CD14-positive monocyte (primary cell): ENCODE results near the gene FGGY. TPM values are rescaled to one million over a fixed set of nuclear protein-coding genes. Genes with fewer than 3 reads are reported as not detected.

Experiments
- DNase-seq, 3 donors: peaks; one replicate each; pipeline ENCODE4 v3.0.0-alpha.2; 2011 to 2022
- H2AFZ ChIP-seq: 2 replicates; pipeline ENCODE4 v1.6.0; 2012; ENCODE audit warnings: mild to moderate bottlenecking, low read depth, low read length, inconsistent platforms; ENCODE audit not compliant: insufficient read depth, poor library complexity, severe bottlenecking
- H3K27ac ChIP-seq, 2 donors: 1 replicate in 1 of 2; 2 replicates in 1 of 2; pipeline ENCODE4 v1.5.1; 2012 to 2013; ENCODE audit warnings: low read length in 2 of 2, control low read depth in 1 of 2, inconsistent platforms in 1 of 2, low read depth in 1 of 2, mild to moderate bottlenecking in 1 of 2
- H3K27me3 ChIP-seq, 2 donors: one replicate each; pipeline versions ENCODE4 v1.6.0 to v1.6.1; 2011 to 2013; ENCODE audit warnings: low read length in 2 of 2; ENCODE audit not compliant: control insufficient read depth in 2 of 2, insufficient read depth in 2 of 2
- H3K36me3 ChIP-seq, 2 donors: replicated peaks in 1 of 2; 1 replicate in 1 of 2; 2 replicates in 1 of 2; pipeline versions ENCODE4 v1.5.1 to v1.6.1; 2012 to 2013; ENCODE audit warnings: low read length in 2 of 2, control low read depth in 1 of 2, inconsistent platforms in 1 of 2, mild to moderate bottlenecking in 1 of 2; ENCODE audit not compliant: insufficient read depth in 2 of 2, control insufficient read depth in 1 of 2
- H3K4me1 ChIP-seq, 2 donors: 1 replicate in 1 of 2; 2 replicates in 1 of 2; pipeline versions ENCODE4 v1.5.1 to v1.6.1; 2012 to 2013; ENCODE audit warnings: low read length in 2 of 2, control low read depth in 1 of 2, inconsistent platforms in 1 of 2, mild to moderate bottlenecking in 1 of 2, moderate library complexity in 1 of 2; ENCODE audit not compliant: insufficient read depth in 2 of 2, control insufficient read depth in 1 of 2
- H3K4me2 ChIP-seq: replicated peaks from 2 replicates; pipeline ENCODE3; 2012; ENCODE audit warnings: low read length, moderate library complexity, mild to moderate bottlenecking; ENCODE audit not compliant: poor library complexity, severe bottlenecking; ENCODE audit errors: extremely low read depth
- H3K4me3 ChIP-seq, 3 experiments: fragments of 200-600 bp in 1 of 3; sonication (generic) in 1 of 3; replicated peaks in 1 of 3; 1 replicate in 2 of 3; 2 replicates in 1 of 3; pipeline ENCODE4 v1.5.1; 2011 to 2013; ENCODE audit warnings: low read length in 3 of 3, mild to moderate bottlenecking in 3 of 3, control low read depth in 2 of 3, low read depth in 2 of 3, inconsistent platforms in 1 of 3, moderate library complexity in 1 of 3
- H3K79me2 ChIP-seq: 2 replicates; pipeline ENCODE4 v1.6.0; 2012; ENCODE audit warnings: mild to moderate bottlenecking, control low read depth, inconsistent platforms, low read length, moderate library complexity; ENCODE audit not compliant: insufficient read depth
- H3K9ac ChIP-seq: 2 replicates; pipeline ENCODE4 v1.6.0; 2017; ENCODE audit warnings: low read length, mild to moderate bottlenecking; ENCODE audit not compliant: insufficient read depth, poor library complexity, severe bottlenecking
- H3K9me3 ChIP-seq, 2 donors: replicated peaks in 1 of 2; 1 replicate in 1 of 2; 2 replicates in 1 of 2; pipeline versions ENCODE4 v1.5.1 to v1.6.1; 2012 to 2013; ENCODE audit warnings: low read length in 2 of 2, control low read depth in 1 of 2; ENCODE audit not compliant: control insufficient read depth in 1 of 2, insufficient read depth in 1 of 2
- H4K20me1 ChIP-seq: 2 replicates; pipeline ENCODE4 v1.6.0; 2012; ENCODE audit warnings: mild to moderate bottlenecking, low read length, control low read depth, moderate library complexity; ENCODE audit not compliant: insufficient read depth
- H3K27ac Mint-ChIP-seq, 7 donors: one replicate each; pipeline ENCODE4 v1.8.0; 2020; ENCODE audit warnings: mild to moderate bottlenecking in 7 of 7, mixed read lengths in 7 of 7, moderate library complexity in 6 of 7, inconsistent platforms in 2 of 7
- H3K27me3 Mint-ChIP-seq, 3 donors: one replicate each; pipeline ENCODE4 v1.8.0; 2021 to 2022; ENCODE audit warnings: low read depth in 3 of 3, mild to moderate bottlenecking in 3 of 3, mixed read lengths in 3 of 3, moderate library complexity in 3 of 3, inconsistent platforms in 1 of 3
- H3K36me3 Mint-ChIP-seq, 2 donors: one replicate each; pipeline ENCODE4 v1.8.0; 2020; ENCODE audit warnings: mixed read lengths in 2 of 2, inconsistent platforms in 1 of 2, mild to moderate bottlenecking in 1 of 2
- H3K4me1 Mint-ChIP-seq: one replicate; pipeline ENCODE4 v1.8.0; 2020; ENCODE audit warnings: mild to moderate bottlenecking, mixed read lengths
- H3K4me3 Mint-ChIP-seq, 2 donors: one replicate each; pipeline ENCODE4 v1.8.0; 2020; ENCODE audit warnings: mild to moderate bottlenecking in 2 of 2, mixed read lengths in 2 of 2, moderate library complexity in 1 of 2
- H3K9me3 Mint-ChIP-seq, 7 donors: one replicate each; pipeline ENCODE4 v1.8.0; 2020 to 2022; ENCODE audit warnings: mixed read lengths in 7 of 7, mild to moderate bottlenecking in 6 of 7, moderate library complexity in 6 of 7, inconsistent platforms in 2 of 7
- WGBS: methylation state at CpG from one replicate; pipeline ENCODE4 v1.1.5; 2013; ENCODE audit warnings: missing lambda C conversion rate; ENCODE audit not compliant: insufficient coverage; 5-methylcytosine and 5-hydroxymethylcytosine counted together
- intact Hi-C, 2 donors: fragments of 100-400 bp; cut with micrococcal nuclease; formaldehyde crosslinking; loops; one replicate each; pipeline versions ENCODE4 v1.15.0 to v1.15.1; 2023
- polyA plus RNA-seq, 3 donors: library from polyadenylated mRNA; depleted of rRNA in 1 of 3; unstranded in 2 of 3; stranded (reverse) in 1 of 3; fragments of 300-500 nt in 2 of 3; fragments of >200 nt in 1 of 3; fragmentation: Illumina TruSeq in 2 of 3; gene quantifications; 1 replicate in 2 of 3; 2 replicates in 1 of 3; pipeline ENCODE4 v1.2.3, GENCODE V29; 2012 to 2021
- TF ChIP-seq, protein P1 (sequence below): fragments of 200-600 bp; IDR thresholded peaks from one replicate; pipeline ENCODE4 v1.8.0; 2022; ENCODE audit warnings: antibody characterized with exemption, mild to moderate bottlenecking

The FGGY gene
- polyA plus RNA-seq, 3 donors, result 2.3 to 4.3 (median 2.9) TPM

GRCh38 chr1:59383963-59384362, 87.1 kb downstream of the FGGY start:
- H3K36me3 ChIP-seq, result no peaks in the 10 kb centered on the region
- peaks cover 0 to 3% (median 0%) of the 10 kb centered on the region in 7 donors for H3K9me3 Mint-ChIP-seq
- intact Hi-C loops, result no loop called here
- H3K79me2 ChIP-seq, result no peaks in the 10 kb centered on the region
- TF ChIP-seq, protein P1, sequence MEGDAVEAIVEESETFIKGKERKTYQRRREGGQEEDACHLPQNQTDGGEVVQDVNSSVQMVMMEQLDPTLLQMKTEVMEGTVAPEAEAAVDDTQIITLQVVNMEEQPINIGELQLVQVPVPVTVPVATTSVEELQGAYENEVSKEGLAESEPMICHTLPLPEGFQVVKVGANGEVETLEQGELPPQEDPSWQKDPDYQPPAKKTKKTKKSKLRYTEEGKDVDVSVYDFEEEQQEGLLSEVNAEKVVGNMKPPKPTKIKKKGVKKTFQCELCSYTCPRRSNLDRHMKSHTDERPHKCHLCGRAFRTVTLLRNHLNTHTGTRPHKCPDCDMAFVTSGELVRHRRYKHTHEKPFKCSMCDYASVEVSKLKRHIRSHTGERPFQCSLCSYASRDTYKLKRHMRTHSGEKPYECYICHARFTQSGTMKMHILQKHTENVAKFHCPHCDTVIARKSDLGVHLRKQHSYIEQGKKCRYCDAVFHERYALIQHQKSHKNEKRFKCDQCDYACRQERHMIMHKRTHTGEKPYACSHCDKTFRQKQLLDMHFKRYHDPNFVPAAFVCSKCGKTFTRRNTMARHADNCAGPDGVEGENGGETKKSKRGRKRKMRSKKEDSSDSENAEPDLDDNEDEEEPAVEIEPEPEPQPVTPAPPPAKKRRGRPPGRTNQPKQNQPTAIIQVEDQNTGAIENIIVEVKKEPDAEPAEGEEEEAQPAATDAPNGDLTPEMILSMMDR, result no peak
- WGBS, result 72% methylated on average over 2 of the region's 3 CpGs
- no peak overlapping the region for H3K27ac Mint-ChIP-seq
- no peaks in the 10 kb centered on the region for H4K20me1 ChIP-seq
- peaks cover 2 to 3% of the 10 kb centered on the region in 2 donors for H3K36me3 Mint-ChIP-seq
- no peak overlapping the region for H3K9ac ChIP-seq
- no peak overlapping the region for H2AFZ ChIP-seq
- H3K4me2 ChIP-seq, result no peak overlapping the region
- no peak overlapping the region for H3K27ac ChIP-seq
- no peaks in the 10 kb centered on the region for H3K4me1 ChIP-seq
- H3K4me1 Mint-ChIP-seq, result no peaks in the 10 kb centered on the region
- H3K27me3 ChIP-seq, result no peaks in the 10 kb centered on the region
- no peaks in the 10 kb centered on the region for H3K9me3 ChIP-seq
- no peak for DNase-seq
- peaks cover 0 to 2% (median 2%) of the 10 kb centered on the region in 3 donors for H3K27me3 Mint-ChIP-seq
- no peak overlapping the region for H3K4me3 ChIP-seq
- H3K4me3 Mint-ChIP-seq, result no peak overlapping the region

DNA sequence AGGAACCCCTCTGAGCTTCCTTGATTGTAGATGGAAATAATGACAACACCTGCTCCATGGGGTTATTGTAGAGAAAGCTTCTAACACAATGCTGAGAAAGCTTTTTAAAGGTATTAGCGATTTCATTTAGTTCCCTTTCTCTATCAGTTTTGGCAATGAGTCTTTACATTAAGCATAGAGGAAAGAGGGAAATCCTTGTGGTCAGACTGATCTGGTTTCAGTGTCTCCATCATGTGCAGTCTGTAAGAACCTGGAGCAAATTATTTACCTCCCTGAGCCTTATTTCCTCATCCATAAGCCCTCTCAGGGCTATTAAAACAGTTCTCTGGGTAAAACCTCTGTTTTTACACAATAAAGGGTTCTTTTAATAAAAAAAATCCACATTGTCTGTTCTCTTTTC, 87.5 kb downstream of the FGGY start:
- Mint-ChIP-seq H3K36me3 (peaks cover 2 to 3% of the 10 kb centered on the region in 2 donors), H3K9me3 (peaks cover 0 to 3% (median 0%) of the 10 kb centered on the region in 7 donors), H3K27ac (no peak overlapping the region), H3K4me3 (no peak overlapping the region), H3K4me1 (no peaks in the 10 kb centered on the region), H3K27me3 (peaks cover 0 to 2% (median 2%) of the 10 kb centered on the region in 3 donors)
- no peak overlapping the region for H3K9ac ChIP-seq
- TF ChIP-seq, protein P1, result no peak
- H3K36me3 ChIP-seq, result no peaks in the 10 kb centered on the region
- no peak overlapping the region for H2AFZ ChIP-seq
- no peak overlapping the region for H3K4me3 ChIP-seq
- H3K27ac ChIP-seq, result no peak overlapping the region
- no CpG with 5 or more reads among the region's 1 CpG for whole genome bisulfite sequencing
- H3K4me1 ChIP-seq, result no peaks in the 10 kb centered on the region
- no peaks in the 10 kb centered on the region for H4K20me1 ChIP-seq
- H3K4me2 ChIP-seq, result no peak overlapping the region
- DNase-seq, result no peak
- intact Hi-C loops, result no loop called here
- H3K9me3 ChIP-seq, result no peaks in the 10 kb centered on the region
- no peaks in the 10 kb centered on the region for H3K79me2 ChIP-seq
- H3K27me3 ChIP-seq, result no peaks in the 10 kb centered on the region
